ENCODE data around the gene STX17. TPM values are rescaled to one million over a fixed set of nuclear protein-coding genes. Genes with fewer than 3 reads are reported as not detected.

Gene STX17
- total RNA-seq, 1 experiment from 2014 or later, result 24.6 TPM

DNA sequence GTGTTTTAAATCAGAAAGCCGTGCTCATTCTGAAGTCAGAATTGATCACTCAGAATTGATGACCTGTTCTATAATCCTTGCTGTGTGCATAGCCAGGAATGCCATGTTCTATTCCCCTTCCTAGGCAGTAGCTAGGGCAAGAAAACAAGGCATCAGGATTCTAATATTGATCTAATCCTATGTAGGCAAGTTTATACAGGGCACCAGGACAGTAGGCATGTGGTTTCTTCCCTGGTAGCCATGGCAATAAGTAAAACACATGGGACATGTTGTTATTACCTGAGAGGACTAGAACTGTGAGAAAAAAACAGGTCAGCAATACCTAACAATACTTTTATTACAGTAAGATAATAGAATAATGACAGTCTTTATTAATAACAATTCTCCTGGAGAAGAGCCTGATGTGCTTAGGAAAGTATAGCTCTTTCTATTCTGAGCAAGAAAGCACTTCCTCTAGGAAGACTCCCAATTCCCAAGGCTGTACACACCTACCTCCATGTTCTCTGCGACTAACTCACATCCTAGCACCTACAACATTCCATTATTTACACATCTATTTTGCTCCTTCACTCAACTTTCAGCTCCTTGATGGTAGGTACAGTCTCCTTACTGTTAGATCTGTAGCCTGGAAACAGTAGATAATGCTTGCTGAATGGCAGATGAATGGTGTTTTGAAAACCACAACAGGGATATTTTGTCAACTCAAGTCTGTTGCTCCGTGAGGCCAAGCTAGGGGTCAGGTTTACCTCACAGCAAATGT lies 70.8 kb downstream of the STX17 start (continued):
- TF ChIP-seq, protein P1, sequence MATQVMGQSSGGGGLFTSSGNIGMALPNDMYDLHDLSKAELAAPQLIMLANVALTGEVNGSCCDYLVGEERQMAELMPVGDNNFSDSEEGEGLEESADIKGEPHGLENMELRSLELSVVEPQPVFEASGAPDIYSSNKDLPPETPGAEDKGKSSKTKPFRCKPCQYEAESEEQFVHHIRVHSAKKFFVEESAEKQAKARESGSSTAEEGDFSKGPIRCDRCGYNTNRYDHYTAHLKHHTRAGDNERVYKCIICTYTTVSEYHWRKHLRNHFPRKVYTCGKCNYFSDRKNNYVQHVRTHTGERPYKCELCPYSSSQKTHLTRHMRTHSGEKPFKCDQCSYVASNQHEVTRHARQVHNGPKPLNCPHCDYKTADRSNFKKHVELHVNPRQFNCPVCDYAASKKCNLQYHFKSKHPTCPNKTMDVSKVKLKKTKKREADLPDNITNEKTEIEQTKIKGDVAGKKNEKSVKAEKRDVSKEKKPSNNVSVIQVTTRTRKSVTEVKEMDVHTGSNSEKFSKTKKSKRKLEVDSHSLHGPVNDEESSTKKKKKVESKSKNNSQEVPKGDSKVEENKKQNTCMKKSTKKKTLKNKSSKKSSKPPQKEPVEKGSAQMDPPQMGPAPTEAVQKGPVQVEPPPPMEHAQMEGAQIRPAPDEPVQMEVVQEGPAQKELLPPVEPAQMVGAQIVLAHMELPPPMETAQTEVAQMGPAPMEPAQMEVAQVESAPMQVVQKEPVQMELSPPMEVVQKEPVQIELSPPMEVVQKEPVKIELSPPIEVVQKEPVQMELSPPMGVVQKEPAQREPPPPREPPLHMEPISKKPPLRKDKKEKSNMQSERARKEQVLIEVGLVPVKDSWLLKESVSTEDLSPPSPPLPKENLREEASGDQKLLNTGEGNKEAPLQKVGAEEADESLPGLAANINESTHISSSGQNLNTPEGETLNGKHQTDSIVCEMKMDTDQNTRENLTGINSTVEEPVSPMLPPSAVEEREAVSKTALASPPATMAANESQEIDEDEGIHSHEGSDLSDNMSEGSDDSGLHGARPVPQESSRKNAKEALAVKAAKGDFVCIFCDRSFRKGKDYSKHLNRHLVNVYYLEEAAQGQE (IDR thresholded peaks at IDR 0.05; ENCODE audit: low read depth), result no peak
- TF ChIP-seq JUND (IDR thresholded peaks at IDR 0.05) (no peak), CBX3 (IDR thresholded peaks at IDR 0.05; ENCODE audit: low read depth) (no peak)

DNA sequence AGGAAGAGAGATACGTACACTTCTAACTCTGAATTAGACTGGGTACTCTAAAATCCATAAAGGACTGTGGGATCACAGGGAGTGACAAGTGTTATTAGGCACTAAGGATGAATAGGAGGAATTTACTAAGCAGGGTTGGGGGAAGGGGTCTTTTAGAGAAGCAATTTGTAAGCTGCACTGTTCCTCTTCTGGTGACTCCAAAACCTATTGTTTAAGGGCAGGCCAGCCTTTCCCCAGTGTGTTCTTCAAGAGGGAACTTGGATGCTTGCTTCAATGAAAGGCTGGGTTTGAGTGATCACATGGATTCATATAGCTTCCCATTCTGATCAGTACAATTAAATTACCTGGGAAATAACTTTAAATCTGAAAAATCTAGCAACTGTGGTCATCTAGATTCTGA lies 71.8 kb downstream of the STX17 start:
- no TSS peak for BruUV-seq (replicated peaks)
- no peaks in the 10 kb centered on the region for H3K9me3 ChIP-seq (ENCODE audit: control insufficient read depth in 1 of 2, insufficient read depth in 1 of 2, low read depth in 1 of 2, low read length in 2 of 2)
- H3K4me3 ChIP-seq (replicated peaks in 1 of 2; ENCODE audit: low read depth in 1 of 2, low read length in 2 of 2), result no peak overlapping the region
- H3K4me1 ChIP-seq (ENCODE audit: control insufficient read depth in 1 of 2, insufficient read depth in 2 of 2, low read length in 2 of 2), result no peaks in the 10 kb centered on the region
- H4K20me1 ChIP-seq (ENCODE audit: insufficient read depth), result no peaks in the 10 kb centered on the region
- H3K79me2 ChIP-seq (ENCODE audit: insufficient read depth, low read length), result no peaks in the 10 kb centered on the region
- H3K9ac ChIP-seq (ENCODE audit: low read length), result no peak overlapping the region
- ChIA-PET RAD21 (ENCODE audit: low non-redundant PET in 1 of 2, low total read pairs in 2 of 2, uncharacterized antibody in 2 of 2, unreplicated experiment in 2 of 2) (no interaction called here), CTCF (no interaction called here), POLR2A (no interaction called here)
- no peak overlapping the region for H3K27ac ChIP-seq (ENCODE audit: low read depth, low read length)
- H3K4me2 ChIP-seq (ENCODE audit: low read length), result no peak overlapping the region
- H3K9me2 ChIP-seq (ENCODE audit: insufficient read depth), result no peaks in the 10 kb centered on the region
- intact Hi-C loops (cut with micrococcal nuclease), result no loop called here
- DNase-seq (ENCODE audit: low read depth, low spot score) (no peak), ATAC-seq (no peak)
- H2AFZ ChIP-seq (ENCODE audit: low read depth, low read length, poor library complexity, severe bottlenecking), result no peak overlapping the region
- H3K36me3 ChIP-seq (ENCODE audit: control insufficient read depth in 1 of 2, insufficient read depth in 2 of 2, low read length in 2 of 2), result no peaks in the 10 kb centered on the region
- H3K27me3 ChIP-seq (ENCODE audit: insufficient read depth, low read length), result no peaks in the 10 kb centered on the region
- TF ChIP-seq, protein P2, sequence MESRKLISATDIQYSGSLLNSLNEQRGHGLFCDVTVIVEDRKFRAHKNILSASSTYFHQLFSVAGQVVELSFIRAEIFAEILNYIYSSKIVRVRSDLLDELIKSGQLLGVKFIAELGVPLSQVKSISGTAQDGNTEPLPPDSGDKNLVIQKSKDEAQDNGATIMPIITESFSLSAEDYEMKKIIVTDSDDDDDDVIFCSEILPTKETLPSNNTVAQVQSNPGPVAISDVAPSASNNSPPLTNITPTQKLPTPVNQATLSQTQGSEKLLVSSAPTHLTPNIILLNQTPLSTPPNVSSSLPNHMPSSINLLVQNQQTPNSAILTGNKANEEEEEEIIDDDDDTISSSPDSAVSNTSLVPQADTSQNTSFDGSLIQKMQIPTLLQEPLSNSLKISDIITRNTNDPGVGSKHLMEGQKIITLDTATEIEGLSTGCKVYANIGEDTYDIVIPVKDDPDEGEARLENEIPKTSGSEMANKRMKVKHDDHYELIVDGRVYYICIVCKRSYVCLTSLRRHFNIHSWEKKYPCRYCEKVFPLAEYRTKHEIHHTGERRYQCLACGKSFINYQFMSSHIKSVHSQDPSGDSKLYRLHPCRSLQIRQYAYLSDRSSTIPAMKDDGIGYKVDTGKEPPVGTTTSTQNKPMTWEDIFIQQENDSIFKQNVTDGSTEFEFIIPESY (IDR thresholded peaks at IDR 0.05; ENCODE audit: extremely low read depth, insufficient replicate concordance, low read length), result no peak
- TF ChIP-seq ELF1 (IDR thresholded peaks at IDR 0.05; ENCODE audit: borderline replicate concordance, low read depth) (no peak), EGR1 (IDR thresholded peaks at IDR 0.05; ENCODE audit: low read depth) (no peak), ZFX (IDR thresholded peaks at IDR 0.05) (no peak), ZNF274 (IDR thresholded peaks at IDR 0.05; ENCODE audit: low read depth, low read length) (no peak), SRF (IDR thresholded peaks at IDR 0.05; ENCODE audit: low read depth) (no peak), POLR2AphosphoS5 (IDR thresholded peaks at IDR 0.05; ENCODE audit: low read depth, low read length) (no peak), JUND (IDR thresholded peaks at IDR 0.05) (no peak), CBX3 (IDR thresholded peaks at IDR 0.05; ENCODE audit: low read depth) (no peak), FOSL1 (IDR thresholded peaks at IDR 0.05; ENCODE audit: low read depth) (no peak), POLR2A (IDR thresholded peaks at IDR 0.05; ENCODE audit: borderline replicate concordance, extremely low read depth, insufficient read depth, insufficient read length) (no peak), EZH2 (IDR thresholded peaks at IDR 0.05) (no peak), YY1 (IDR thresholded peaks at IDR 0.05; ENCODE audit: extremely low read depth, insufficient replicate concordance, low read depth, low read length) (no peak), SIN3A (IDR thresholded peaks at IDR 0.05; ENCODE audit: low read depth) (no peak)
- TF ChIP-seq, protein P3, sequence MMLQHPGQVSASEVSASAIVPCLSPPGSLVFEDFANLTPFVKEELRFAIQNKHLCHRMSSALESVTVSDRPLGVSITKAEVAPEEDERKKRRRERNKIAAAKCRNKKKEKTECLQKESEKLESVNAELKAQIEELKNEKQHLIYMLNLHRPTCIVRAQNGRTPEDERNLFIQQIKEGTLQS (IDR thresholded peaks at IDR 0.05), result no peak
- TF ChIP-seq, protein P4, sequence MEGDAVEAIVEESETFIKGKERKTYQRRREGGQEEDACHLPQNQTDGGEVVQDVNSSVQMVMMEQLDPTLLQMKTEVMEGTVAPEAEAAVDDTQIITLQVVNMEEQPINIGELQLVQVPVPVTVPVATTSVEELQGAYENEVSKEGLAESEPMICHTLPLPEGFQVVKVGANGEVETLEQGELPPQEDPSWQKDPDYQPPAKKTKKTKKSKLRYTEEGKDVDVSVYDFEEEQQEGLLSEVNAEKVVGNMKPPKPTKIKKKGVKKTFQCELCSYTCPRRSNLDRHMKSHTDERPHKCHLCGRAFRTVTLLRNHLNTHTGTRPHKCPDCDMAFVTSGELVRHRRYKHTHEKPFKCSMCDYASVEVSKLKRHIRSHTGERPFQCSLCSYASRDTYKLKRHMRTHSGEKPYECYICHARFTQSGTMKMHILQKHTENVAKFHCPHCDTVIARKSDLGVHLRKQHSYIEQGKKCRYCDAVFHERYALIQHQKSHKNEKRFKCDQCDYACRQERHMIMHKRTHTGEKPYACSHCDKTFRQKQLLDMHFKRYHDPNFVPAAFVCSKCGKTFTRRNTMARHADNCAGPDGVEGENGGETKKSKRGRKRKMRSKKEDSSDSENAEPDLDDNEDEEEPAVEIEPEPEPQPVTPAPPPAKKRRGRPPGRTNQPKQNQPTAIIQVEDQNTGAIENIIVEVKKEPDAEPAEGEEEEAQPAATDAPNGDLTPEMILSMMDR (IDR thresholded peaks at IDR 0.05 in 2 of 3, conservative IDR thresholded peaks at IDR 0.05 in 1 of 3; ENCODE audit: borderline replicate concordance in 1 of 3, insufficient read depth in 1 of 3, low read depth in 2 of 3, low read length in 2 of 3), result no peak
- TF ChIP-seq, protein P5, sequence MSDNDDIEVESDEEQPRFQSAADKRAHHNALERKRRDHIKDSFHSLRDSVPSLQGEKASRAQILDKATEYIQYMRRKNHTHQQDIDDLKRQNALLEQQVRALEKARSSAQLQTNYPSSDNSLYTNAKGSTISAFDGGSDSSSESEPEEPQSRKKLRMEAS (IDR thresholded peaks at IDR 0.05), result no peak
